NCI-H82 treated with DMSO at 0.1 percent for 48 hours (cell line): Measurements from ENCODE around the gene CFLAR.
"Not testable (repeated sequence)": the region's sequence is repeated elsewhere in the genome, so short reads cannot be mapped to it uniquely, and the experiment has no call there.

ENCODE experiments used
- DNase-seq: peaks from one replicate; lab custom pipeline; 2025; ENCODE audit not compliant: unreplicated experiment; lab: John Stamatoyannopoulos, UW

CFLAR gene

DNA sequence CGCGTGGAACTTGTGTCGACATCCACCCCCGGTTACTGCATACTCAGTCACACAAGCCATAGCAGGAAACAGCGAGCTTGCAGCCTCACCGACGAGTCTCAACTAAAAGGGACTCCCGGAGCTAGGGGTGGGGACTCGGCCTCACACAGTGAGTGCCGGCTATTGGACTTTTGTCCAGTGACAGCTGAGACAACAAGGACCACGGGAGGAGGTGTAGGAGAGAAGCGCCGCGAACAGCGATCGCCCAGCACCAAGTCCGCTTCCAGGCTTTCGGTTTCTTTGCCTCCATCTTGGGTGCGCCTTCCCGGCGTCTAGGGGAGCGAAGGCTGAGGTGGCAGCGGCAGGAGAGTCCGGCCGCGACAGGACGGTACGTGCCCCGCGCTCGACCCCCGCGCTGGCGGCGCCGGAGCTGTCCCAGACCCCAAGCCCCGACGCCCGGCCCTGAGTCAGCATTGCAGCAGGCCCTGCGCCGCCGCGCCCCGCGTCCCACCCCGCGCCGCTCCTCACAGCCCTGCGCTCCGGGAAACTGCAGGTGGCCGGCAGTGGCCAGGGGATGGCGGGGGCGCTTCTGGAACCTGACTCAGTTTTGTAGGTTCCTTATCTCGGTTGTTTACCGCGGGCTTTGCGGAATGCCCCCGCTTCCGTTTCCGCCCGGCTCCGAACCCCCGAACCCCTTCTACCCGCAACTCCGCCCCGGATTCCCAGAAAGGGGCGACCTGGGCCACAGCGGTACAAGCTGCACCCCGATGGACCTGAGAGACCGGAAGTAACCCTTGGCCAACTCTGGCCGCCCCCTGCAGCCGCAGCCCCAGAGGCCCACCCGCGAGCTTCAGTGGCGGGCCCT, at the start of gene CFLAR:
TSS of gene CFLAR (plus strand) at position 50 of the 844 bp plus-strand sequence. CDS start 13,702 bp downstream, outside the sequence.
- DNase-seq, result no peak

DNA sequence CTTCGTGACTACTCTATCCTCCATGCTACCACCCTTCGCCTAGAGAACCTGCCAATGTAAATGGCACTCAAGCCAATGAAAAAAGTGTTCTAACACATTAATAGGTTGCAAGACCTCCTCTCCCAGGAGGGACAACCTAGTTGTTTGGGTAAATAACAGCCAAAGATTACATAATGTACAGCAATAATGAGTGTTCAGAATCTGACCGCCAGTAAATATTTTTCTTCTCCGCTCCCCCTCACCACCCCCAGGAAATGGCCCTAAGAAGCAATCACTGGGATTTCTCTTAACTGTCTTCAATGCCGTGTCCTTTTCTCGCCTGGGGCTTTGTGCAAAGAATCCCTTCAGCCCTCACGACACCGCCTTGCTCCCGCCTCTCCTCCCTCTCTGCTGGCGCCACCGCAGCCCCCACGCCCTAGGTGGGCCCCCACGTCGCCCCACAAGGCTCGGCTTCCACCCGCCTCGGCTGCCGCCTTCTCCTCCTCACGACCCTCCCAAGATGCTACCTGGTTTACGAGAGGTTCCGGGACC, 45.0 kb upstream of the CFLAR start:
- DNase-seq, result no peak

DNA sequence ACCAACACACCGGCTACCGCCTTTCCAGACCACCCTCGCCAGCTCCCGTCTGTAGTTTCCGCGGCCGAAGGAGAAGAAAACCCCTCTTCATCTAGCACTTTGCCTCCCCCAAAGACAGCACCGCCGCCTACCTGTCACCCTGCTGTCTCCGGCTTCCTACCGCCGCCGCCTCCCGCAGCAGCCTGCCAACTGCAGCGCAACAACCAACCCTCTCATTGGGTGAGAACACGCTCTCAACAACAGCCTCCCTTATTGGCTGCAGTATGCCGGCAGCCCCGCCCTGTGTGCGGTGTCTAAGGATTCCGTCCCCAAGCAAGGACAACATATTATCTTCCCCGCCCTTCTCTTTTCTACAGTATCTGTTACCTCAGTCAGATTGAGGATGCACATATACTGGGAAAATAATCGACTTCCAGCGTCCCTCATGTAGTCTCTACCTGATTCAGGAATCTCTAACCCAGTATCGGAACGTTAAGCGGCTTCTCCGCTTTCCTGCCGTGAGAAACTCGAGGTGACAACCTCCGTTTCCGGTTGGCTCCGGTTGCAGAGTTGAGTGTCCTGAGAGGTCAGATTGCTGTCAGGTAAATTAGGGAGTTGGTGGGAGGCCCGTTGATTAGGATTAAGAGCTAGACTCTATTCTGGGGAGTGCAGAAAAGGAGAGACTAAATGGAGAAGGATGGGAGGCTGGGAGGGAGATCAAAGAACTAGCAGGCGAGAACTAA, 44.3 kb upstream of the CFLAR start, which contains the start of the genes HYCC2 and NDUFB3:
TSS of gene HYCC2 (minus strand) at position 193 of the 722 bp plus-strand sequence. CDS start 47,662 bp downstream, outside the sequence.
TSS of gene NDUFB3 (plus strand) at position 523 of the 722 bp plus-strand sequence. CDS start 6,882 bp downstream, outside the sequence.
- peak; percentile 87 for DNase-seq

DNA sequence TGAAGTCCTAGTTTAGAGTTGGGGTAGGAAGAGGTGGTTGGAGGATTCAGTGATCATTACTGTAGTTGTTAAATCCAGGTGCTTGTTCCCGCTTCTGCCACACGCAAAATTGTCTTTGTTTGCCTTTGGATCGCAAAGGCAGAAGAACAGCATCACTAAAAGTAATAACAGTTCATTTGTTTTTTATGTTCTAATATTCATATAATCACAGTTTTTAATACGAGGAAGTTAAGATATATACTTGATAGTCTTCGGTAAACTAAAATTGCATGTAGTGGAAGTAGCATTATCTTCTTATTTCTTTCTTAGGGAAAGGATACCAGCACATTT, 43.8 kb upstream of the CFLAR start:
- DNase-seq, result no peak

DNA sequence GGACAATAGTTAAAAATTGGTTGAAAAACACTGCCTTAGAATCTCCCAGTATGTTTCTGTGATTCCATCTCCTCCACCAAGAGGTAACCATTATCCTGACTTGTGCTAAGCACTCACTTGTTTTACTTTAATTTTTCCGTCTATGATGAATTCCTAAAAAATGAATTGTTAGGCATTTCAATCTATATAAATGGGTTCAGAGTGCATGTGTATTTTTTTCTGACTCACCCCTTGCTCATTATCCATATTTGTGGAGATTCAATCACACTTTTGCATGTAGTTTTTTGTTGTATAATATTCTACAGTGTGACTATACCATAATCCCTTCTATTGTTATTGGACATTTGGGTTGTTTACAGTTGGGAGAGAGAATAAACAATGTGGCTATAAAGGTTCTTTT, 42.9 kb upstream of the CFLAR start:
- DNase-seq, result no peak

DNA sequence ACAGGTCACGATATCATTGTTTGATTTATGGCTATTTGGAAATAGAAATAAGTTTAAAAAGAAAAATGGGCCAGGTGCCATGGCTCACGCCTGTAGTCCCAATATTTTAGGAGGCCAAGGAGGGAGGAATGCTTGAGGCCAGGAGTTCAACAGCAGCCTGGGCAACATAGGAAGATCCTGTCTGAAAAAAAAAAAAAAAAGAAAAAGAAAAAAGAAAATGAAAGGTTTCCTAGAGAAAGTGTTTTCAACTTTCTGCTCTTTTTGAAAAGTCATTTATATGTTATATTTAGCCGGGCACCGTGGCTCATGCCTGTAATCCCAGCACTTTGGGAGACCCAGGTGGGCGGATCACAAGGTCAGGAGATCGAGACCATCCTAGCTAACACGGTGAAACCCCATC, 41.0 kb upstream of the CFLAR start:
- no peak for DNase-seq

DNA sequence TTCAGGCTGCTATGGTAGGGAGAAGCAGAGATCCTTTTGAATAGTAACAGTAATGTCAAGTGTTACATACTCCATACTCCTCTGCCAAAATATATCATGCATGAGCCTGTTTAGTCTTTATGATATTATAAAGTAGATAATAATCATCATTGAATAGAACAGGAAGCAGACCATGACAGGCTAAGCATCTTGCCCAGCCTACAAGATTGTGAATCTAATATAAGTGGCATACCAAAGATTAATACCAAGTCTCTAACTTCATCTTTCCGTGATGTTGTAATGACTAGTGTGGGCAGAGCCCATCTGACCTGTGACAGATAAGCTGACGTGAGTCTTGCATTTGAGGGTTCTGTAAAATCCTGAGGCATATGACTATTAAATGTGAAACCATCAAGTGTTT, 31.1 kb upstream of the CFLAR start:
- DNase-seq, result no peak

DNA sequence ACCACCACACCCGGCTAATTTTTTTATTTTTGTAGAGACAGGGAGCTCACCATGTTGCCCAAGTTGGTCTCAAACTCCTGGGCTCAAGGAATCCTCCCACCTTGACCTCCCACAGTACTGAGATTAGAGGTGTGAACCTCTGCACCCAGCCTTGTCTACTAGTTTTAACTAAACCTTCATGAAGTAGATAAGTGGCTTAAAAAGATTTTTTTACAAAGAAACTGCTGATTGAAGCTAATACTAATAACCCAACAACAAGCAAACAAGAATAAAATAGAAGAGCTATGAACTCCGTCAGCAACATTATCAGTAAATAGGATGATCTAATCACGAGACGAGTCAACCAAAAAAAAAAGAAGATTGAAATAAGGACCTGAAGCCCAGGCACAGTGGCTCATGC, 25.4 kb upstream of the CFLAR start:
- DNase-seq, result no peak

DNA sequence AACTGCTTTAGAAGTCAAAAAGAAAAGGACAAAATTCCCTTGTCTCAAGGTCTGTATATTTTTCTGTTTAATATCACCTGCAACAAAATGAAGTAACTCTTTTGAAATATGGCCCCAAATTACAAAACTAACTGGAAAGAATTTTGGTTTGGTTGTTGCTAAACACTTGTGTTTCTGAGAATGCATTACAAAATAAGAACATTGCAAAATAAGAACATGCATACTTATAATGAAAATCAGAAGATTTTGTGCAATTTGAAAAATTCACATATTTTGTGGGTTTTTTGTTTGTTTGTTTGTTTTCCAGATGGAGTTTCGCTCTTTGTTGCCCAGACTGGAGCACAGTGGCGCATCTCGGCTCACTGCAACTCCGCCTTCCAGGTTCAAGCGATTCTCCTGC, 22.4 kb upstream of the CFLAR start:
- DNase-seq, result no peak

DNA sequence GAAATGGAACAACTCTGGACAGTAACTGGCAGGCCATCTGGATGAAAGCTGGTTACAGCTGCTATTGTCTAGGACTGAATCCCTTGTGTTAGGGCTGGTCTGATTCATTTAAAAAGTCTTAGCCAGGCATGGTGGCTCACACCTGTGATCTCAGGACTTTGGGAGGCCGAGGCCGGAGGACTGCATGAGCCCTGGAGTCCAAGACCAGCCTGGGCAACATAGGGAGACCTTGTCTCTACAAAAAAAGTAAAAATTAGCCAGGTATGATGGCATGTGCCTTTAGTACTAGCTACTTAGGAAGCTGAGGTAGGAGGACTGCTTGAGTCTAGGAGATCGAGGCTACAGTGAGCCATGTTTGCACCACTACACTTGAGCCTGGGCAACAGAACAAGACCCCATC, 15.5 kb upstream of the CFLAR start:
- DNase-seq, result no peak

DNA sequence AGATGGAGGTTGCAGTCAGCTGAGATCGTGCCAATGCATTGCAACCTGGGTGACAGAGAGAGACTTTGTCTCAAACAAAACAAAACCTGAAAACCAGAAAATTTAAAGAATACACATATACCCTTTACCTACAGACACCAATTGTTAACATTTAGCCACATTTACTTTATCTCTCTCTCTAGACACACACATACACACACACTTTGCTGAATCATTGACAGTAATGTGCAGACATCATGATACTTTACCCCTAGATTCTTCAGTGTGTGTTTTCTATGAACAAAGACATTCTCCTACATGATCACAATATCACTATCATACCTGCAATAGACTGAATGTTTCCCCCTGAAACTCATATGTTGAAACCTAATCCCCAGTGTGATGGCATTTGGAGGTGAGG, 10.2 kb upstream of the CFLAR start:
- no peak for DNase-seq

DNA sequence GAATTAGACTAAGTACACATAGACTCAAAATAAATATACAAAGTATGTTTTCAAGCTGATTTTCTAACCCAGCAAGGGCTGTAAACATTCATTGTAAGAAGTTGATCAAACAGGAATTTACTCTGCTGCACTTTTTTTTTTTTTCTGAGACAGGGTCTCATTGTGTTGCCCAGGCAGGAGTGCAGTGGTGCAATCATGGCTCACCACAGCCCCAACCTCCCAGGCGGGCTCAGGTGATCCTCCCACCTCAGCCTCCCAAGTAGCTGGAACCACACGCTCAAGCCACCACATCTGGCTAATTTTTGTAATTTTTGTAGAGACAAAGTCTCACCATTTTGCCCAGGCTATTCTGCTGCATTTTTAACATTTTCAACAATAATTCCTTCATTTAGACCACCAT, 8.3 kb upstream of the CFLAR start:
- no peak for DNase-seq

DNA sequence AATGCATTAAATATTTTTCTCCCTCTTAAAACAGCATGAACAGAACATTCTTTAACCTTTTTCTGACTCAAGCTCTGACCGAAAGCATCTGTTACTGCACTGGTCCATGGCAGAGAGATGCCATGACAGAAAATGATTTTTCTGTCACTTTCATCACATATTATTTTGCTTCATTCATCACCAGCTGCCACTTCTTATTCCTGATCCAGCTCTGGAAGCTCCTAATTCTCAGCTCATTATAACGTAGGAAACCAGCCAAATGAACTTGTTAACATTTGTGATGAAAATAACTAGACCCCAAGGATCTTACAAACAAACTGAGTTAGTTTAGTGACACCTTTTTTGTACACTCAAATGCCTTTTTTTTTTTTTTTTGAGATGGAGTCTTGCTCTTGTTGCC, 7.6 kb upstream of the CFLAR start:
- no peak for DNase-seq

DNA sequence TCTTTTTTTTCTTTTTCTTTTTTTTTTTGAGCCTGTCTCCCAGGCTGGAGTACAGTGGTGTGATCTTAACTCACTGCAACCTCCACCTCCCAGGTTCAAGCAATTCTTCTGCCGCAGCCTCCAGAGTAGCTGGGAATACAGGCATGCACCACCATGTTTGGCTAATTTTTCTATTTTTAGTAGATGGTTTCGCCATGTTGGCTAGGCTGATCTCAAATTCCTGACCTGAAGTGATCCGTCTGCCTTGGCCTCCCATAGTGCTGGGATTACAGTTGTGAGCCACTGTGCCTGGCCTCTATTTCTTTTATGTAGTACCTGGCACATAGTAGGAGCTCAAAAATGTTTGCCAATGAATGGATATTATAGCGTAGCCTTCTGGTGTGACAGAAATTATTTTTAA, 6.8 kb upstream of the CFLAR start:
- DNase-seq, result no peak

DNA sequence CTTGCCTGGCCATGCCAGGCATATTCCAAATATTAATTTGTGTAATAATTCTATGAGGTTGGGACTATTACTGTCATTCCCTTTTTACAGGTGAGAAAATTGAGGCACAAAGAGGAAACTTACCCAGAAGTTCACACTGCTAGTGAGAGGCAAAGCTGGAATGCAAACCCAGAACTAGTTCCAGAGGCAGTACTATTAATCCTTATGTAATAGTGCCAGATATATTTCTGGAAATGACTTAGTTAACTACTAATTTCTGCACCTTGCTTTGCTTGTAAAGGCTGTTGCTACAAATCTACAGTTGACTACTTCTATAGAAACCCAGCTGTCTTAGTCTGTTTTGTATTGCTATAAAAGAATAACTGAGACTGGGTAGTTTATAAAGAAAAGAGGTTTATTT, 5.3 kb upstream of the CFLAR start:
- no peak for DNase-seq

DNA sequence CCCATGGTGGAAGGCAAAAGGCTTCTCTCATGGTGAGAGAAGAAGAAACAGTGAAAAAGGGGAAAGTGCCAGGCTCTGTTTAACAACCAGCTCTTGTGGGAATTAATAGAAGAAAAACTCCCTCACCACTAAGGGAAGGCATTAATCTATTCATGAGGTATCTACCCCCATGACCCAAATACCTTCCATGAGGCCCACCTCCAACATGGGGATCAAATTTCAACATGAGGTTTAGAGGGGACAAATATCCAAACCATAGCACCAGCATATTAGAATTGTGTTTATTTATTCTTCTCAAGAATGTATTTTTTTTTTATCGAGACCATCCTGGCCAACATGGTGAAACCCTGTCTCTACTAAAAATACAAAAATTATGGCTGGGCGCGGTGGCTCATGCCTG, 4.9 kb upstream of the CFLAR start:
- DNase-seq, result no peak

DNA sequence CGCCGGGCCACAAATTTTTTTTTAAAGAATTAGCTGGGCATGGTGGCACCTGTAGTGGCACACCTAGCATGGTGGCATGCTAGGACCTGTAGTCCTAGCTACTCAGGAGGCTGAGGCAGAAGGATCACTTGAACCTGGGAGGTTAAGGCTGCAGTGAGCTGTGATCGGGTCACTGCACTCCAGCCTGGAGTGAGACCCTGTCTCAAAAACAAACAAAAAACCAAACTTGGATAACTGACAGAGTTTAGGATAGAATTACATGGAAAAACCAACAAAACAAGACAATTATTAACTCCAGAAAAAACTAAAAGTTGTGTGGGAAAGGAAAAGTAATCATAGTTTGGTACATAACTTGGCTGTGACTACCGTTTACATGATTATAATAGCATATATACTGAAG, 1.6 kb upstream of the CFLAR start:
- no peak for DNase-seq

DNA sequence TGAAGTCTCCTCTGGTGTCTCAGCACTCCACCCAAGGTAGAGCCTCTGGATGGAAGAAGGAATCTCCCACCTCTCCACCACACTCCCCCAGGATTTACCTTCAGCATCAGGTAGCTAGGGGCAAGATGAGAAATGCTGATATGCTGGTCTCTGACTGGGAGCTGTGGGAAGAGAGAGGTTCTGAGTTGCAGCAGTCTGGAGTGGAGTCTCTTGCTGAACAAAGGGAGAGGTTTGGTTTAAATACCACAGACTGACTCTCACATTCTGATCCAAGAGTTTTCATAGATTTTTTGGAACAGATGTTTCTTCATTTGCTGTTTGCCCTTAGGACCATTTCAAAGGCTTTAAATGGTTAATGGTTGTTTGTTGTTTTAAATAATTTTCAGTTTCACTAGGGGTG, 1.1 kb upstream of the CFLAR start:
- no peak for DNase-seq

DNA sequence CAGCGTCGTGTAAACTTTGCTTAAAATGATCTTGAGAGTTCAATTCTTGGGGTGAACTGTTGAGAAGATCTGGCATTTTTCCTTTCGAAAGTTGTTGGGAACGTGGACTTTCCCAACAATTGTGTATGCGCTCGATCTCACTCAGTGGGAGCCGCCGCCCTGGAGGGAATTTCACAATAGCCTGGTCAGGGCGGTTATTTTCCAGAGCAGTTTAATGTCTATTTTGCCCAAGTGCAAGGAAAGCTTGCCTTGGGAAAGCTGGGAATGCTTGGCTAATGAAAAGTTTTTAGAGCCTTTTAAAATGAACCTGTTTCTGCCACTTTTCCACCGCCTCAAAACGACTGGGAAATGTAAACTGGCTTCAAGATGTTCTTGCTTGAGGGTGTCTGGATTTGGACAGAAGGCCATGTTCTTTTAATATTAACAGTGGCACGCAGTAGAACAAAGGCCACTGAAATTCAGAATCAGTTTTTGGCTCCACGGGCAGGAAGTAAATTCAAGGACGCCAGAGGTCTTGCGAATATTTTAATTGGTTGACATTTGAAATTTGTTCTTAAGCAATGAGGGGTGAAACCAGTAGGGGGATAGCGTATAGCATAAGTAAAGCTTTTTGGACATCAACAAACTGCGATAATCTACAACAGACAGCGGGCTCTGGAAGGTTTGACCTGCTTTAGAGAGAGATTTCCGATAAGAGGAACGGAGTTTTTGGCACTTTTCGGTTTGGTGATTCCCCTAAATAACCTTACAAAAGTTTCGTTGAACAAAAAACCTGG, 1.2 kb downstream of the CFLAR start:
- no peak for DNase-seq

DNA sequence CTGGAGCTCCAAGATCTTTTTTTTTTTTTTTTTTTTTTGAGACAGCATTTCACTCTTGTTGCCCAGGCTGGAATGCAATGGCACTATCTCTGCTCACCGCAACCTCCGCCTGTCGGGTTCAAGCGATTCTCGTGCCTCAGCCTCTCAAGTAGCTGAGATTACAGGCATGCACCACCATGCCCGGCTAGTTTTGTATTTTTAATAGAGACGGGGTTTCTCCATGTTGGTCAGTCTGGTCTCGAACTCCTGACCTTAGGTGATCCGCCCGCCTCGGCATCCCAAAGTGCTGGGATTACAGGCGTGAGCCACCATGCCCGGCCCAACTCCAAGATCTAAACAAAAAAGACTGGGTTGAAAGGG, 1.8 kb downstream of the CFLAR start:
- DNase-seq, result not testable (repeated sequence)
